HG02571 (cell line): ENCODE measurements around the gene SLC12A9.

Source experiments
- ATAC-seq: cut with Tn5 transposase; IDR thresholded peaks from one replicate; pipeline ENCODE4 v1.9.1; 2021; ENCODE audit warnings: mild to moderate bottlenecking, moderate library complexity; ENCODE audit not compliant: unreplicated experiment

The SLC12A9 gene

DNA sequence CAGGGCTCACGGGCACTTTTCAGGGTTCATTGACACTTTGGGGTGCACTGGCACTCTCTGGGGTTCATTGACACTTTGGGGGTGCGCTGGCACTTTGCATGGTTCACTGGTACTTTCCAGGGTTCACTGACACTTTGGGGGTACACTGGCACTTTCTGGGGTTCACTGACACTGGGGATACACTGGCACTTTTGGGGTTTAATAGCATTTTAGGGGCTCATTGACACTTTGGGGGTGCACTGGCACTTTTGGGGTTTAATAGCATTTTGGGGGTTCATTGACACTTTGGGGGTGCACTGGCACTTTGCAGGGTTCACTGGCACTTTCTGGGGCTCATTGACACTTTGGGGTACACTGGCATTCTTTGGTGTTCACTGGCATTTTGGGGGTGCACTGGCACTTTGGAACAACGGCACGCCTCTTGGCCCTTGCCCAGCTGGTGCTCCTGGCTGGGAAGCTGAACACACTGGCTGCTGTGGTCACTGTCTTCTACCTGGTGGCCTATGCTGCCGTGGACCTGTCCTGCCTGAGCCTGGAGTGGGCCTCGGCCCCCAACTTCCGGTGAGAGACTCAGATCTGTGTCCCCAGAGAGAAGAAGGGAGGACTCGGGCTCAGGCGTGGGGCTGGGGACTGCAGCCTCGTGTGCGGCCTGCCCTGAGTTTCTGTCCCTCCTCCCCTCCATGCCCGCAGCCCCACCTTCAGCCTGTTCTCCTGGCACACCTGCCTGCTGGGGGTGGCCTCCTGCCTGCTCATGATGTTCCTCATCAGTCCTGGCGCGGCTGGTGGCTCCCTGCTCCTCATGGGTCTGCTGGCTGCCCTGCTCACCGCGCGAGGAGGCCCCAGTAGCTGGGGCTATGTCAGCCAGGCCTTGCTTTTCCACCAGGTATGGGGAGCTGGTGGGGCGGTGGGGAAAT is 8.4 kb downstream of the SLC12A9 start:
- no peak for ATAC-seq

DNA sequence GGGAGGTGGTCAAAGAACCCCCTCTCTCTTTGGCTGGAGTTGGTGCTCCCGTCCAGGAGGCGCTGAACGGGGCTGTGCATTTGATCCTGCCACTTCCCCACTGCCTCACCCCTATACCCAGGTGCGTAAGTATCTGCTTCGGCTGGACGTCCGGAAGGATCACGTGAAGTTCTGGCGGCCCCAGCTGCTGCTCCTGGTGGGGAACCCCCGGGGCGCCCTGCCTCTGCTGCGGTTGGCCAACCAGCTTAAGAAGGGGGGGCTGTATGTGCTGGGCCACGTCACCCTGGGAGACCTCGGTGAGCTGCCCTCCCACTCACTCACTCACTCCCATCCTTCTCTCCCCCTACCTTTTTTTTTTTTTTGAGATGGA is 9.1 kb downstream of the SLC12A9 start:
- ATAC-seq, result no peak

DNA sequence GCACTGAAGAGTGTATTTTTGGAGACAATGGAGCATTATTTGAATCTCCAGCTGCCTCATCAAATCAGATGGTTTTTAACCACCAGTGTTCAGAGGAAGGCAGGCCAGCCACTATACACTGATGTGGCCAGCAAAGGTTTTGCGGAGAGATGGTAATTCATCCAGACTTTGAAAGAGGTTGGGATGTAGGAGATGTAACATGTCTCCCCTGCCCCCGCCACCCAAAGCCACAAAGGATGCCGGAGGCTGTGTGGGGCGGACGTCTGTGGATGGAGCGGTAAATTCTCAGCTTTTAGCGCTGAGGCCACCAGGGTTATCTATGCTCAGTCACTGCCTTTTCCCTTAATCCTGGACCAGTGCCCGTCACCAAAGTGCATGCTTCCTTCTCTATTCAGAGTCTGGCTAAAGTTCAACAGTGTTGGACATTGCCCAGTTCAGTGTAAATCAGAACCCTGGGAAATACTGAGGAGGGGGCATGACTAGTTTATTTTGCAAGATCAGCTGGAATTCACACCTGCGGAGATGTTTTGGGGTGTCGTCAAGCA is 11.0 kb downstream of the SLC12A9 start:
- ATAC-seq, result no peak

DNA sequence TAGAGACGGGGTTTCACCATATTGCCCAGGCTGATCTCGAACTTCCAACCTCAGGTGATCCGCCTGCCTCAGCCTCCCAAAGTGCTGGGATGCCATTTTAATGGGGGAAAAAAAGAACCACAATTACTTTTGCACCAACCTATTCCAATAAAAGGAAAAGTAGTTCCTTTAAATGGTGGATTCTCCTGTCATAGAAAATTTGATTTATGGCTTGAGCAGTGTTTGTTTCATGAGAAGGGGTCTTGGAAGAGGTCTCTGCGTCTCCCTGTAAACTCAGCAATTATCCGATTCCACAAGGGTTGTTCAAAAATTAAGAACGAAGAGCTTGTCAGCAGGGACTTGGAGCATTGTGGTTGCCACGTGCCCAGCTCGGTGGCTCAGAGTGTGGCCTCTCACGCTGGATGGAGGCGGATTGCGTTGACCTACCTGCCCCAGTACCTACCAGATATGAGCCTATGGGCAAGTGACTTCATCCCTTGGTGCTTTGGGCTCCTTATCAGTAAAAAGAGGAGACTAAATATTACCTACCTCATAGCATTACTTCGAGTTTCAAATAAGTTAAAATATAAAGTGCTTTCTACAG is 11.8 kb downstream of the SLC12A9 start:
- ATAC-seq, result no peak

DNA sequence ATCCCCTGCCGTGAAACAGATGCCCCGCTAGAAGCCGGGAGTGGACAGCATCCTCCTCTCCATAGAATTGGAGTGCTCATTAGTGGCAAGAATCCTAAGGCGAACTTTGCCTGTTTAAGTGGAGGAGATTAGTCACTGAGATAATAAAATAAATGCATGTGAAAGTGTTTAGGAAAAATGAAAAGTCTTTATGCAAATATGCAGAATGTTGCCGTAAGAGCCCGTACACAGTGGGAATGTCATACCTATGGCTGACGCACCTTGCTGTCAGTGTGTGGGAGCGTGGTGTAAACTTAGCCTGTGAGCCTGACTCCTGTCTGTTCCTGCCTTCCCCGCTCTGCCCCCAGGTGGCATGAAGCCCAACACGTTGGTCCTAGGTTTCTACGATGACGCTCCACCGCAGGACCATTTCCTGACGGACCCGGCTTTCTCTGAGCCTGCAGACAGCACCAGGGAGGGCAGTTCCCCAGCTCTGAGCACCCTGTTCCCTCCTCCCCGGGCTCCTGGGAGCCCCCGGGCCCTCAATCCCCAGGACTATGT is 12.9 kb downstream of the SLC12A9 start:
- no peak for ATAC-seq

DNA sequence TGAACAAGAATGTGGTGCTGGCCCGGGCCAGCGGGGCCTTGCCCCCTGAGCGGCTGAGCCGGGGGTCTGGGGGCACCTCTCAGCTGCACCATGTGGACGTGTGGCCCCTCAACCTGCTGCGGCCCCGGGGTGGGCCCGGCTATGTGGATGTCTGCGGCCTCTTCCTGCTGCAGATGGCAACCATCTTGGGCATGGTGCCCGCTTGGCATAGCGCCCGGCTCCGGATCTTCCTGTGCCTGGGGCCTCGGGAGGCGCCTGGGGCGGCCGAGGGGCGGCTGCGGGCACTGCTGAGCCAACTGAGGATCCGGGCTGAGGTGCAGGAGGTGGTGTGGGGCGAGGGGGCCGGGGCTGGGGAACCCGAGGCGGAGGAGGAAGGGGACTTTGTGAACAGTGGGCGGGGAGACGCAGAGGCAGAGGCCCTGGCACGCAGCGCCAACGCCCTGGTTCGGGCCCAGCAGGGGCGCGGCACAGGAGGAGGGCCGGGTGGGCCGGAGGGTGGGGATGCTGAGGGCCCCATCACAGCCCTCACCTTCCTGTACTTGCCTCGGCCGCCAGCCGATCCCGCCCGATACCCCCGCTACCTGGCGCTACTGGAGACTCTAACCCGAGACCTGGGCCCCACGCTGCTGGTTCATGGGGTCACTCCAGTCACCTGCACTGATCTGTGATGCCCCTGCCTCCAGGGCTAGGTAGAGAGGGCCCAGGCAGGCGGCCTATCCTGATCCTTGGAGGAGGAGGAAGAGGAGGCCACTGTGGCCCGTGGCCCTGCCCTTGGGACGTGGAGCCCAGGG is 13.6 kb downstream of the SLC12A9 start:
- ATAC-seq, result no peak

DNA sequence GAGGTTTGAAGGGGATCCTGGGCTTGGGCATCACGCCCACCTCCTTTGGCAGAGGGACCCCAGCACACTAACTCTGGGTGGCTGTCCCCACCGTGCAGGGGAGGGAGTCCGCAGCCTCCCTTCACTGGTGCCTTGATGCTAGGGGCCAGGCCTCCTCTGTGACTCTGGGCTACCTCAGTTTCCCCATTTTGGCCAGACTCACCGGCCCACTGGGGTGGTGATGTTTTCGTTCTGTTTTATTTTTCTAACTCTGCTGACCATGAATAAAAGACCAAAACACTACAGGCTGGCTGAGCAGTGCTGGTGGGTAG is 14.2 kb downstream of the SLC12A9 start:
- ATAC-seq, result no peak

DNA sequence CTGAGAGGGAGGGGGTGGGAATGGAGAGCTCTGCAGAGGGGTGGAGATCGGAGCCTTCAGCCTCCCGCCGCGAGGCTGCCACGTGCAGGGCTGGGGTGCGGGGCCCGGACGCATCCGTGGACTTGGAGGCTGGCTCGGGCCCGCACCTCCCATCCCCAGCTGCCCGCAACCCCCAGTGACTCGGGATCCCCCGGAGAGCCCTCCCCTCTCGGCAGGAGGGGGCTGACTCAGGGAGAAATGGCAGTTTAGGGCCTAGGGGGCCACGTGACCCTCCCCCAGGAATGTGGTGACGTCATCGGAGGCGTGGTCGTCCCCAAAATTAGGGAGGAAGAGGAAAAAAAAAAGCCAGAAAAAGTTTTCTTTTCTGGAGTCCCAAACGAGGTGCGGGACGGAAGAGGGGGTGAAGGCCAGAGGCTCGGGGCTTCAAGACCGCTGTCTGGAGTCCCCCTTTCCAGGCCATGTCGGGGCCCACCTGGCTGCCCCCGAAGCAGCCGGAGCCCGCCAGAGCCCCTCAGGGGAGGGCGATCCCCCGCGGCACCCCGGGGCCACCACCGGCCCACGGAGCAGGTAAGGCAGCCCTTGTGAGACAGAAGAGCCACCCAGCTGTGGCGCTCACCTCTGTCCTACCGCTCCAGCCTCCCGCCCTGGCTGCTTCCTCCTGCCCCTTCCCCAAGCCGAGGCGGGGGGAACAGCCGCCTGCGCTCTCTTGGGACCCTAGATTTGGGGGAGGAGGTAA is 14.7 kb downstream of the SLC12A9 start, which contains the start of gene TRIP6:
Gene TRIP6 (plus strand): TSS at position 348 of the 736 bp plus-strand sequence. CDS start 111 bp downstream, at position 459.
- ATAC-seq, result no peak

DNA sequence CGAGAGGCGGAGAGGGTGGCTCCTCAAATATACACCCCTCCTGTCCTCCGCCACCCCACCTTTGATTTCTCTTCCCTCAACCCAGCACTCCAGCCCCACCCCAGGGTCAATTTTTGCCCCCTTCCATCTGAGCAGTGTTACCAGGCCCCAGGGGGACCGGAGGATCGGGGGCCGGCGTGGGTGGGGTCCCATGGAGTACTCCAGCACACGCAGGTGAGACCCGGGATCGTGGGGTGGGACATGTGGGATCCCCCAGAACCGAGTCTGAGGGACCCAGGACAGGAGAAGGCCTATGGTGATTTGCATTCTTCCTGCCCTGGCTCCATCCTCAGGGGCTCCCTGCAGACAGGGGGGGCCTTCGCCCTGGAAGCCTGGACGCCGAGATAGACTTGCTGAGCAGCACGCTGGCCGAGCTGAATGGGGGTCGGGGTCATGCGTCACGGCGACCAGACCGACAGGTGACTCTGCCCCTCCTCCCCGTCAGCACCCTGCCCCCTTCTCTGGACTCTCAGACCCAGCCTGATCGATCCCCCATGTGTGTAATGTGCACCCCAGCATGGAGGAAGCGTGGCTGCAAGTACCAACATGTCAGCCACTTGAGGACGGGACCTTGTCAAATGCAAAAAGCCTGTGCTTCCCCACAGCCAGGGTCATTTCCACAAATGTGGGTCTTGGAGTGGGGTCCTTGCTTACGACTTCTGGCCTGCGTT is 15.4 kb downstream of the SLC12A9 start:
- no peak for ATAC-seq

DNA sequence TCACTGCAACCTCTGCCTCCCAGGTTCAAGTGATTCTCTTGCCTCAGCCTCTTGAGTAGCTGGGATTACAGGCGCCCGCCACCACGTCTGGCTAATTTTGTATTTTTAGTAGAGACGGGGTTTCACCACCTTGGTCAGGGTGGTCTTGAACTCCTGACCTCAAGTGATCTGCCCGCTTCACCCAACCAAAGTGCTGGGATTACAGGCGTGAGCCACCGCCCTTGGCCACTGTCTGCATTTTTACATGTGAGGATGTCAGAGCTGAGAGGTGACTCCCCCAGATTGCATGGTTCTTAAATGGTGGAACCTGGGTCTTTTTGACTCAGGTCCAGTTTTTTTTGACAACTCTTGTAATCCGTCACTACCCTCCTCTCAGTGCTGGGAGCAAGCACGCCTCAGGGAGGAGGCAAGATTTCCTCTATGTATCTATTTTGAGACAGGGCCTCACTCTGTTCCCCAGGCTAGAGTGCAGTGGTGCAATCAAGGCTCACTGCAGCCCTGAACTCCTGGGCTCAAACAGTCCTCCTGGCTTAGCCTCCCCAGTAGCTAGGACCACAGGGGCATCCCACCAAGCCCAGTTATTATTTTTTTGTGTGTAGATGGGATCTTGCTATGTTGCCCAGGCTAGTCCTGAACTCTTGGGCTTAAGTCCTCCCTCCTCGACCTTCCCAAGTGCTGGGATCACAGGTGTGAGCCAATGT is 21.2 kb downstream of the SLC12A9 start:
- ATAC-seq, result no peak

DNA sequence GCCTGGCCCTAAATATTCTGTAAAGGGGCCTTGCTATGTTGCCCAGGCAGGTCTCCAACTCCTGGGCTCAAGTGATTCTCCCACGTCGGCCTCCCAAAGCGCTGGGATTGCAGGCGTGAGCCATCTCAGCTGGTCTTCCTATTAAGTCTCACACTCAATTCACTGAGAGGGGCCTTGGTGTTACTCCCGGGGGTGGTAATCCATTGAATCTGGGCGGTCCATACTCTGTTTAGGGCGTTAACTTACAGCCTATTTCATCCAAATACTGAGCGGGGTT is 21.7 kb downstream of the SLC12A9 start:
- no peak for ATAC-seq

DNA sequence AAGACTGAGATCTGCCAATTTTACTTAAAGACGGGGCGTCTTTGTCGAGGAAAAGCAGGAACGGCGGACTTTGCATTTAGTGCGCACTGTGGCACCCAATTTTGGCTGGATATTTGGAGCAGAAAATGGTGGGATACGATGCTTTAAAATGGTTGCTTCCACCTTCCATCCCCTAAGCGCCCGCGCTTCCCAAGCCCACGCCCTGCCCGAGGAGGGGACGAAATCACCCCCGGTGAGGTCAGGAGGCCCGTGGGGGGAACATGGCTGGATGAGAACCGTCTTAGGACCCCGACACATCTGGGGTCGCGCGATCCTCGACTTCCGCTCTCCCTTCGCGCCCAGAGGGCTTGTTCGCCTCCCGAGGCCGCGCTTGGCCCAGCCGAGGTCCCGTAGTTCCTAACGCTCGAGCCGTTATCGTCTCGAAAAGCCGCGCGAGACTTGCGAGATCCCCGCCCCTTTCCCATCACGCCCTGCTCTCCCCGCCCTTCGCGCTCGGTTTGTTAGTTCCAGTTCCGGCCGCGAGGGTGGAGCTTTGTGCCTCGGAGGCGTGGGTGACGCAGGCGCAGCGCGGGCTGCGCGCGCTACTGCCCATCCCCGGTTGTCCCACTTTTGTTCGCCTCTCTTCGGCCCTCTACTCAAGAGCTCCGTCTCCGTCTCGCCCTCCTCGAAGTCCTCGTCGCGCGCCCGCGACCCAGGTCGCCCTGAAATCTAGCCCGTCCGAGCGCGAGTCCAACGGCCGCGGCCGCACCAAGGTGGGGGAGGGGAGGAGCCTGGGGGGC is 22.3 kb downstream of the SLC12A9 start, which contains the start of gene SRRT:
Gene SRRT (plus strand): TSS at position 527 of the 779 bp plus-strand sequence. CDS start 488 bp downstream, outside the sequence.
- ATAC-seq, result peak; percentile 93

DNA sequence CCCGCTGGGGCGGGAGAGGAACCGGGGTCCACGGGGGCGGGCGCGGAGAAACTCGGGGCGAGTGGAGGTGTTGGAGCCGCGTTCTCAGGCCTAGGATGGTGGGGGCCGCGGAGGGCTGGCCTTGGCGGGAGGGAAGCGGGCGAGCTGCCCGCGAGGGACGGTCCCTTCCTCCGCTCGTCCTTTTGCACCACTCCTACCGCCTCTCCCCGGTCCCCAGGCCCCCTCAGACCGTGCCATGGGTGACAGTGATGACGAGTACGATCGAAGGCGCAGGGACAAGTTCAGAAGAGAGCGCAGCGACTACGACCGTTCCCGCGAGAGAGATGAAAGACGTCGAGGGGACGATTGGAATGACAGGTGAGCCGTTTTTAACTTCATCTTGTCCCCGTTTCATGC is 22.8 kb downstream of the SLC12A9 start:
- ATAC-seq, result peak; percentile 35

DNA sequence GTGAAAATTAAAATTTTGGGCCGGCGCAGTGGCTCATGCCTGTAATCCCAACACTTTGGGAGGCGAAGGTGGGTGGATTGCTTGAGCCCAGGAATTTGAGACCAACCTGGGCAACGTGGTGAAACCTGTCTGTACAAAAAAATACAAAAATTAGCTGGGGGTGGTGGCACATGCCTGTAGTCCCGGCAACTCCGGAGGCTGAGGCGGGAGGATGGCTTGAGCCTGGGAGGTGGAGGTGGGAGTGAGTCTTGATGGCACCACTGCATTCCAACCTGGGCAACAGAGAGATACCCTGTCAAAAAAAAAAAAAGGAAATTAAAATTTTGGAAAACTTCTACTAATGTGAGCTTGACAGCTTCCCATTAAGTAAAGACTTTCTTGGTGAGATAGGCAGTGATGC is 25.5 kb downstream of the SLC12A9 start:
- ATAC-seq, result no peak

DNA sequence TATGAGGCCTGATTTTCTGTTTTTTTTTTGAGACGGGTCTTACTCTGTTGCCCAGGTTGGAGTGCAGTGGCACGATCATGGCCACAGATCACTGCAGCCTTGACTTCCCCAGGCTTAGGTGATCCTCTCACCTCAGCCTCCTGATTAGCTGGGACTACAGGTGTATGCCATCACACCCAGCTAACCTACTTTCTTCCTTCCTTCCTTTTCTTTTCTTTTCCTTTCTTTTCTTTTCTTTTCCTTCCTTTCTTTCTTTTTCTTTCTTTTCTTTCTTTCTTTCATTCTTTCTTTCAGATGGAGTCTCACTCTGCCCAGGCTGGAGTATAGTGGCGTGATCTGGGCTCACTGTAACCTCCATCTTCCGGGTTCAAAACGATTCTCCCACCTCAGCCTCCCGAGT is 26.2 kb downstream of the SLC12A9 start:
- ATAC-seq, result no peak

DNA sequence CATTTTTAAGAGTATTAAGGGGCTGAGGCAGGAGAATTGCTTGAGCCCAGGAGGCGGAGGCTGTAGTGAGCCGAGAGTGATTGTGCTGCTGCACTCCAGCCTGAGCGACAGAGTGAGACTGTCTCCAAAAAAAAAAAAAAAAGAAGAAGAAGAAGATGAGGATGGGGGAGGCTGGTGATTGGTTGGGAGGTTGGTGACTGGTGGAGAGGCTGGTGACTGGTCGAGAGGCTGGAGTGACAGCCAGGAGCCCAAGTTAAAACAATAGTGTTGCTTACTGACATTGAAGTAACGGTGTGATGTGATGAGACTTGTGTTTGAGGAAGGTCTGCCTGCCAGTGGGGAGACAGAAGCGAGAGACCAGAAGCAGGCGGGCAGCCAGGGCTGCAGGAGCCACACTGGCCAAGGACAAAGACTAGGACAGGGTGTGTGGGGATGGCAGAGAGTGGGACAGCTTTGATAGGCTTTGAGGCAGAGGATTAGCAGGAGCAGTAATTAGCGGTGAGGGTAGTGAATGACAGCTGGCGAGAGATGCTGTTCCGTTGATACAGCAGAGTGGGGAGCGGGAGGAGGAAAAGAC is 27.3 kb downstream of the SLC12A9 start:
- no peak for ATAC-seq

DNA sequence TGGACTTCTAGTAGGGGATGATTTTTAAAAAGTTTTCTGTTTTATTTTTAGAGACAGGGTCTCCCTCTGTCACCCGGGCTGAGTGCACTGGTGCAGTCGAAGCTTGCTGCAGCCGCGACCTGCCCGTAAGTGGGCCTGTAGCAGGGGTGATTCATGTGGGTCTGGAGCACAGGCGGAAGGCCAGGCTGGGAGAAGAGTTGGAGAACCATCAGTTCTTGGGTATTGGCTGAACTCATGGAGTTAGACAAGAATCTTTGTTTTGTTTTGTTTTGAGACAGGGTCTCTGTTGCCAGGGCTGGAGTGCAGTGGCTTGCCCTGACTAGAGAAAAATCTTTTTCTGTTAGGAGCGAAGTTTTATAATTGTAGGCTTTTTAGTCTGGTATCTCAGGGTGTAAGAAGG is 28.1 kb downstream of the SLC12A9 start:
- ATAC-seq, result no peak

DNA sequence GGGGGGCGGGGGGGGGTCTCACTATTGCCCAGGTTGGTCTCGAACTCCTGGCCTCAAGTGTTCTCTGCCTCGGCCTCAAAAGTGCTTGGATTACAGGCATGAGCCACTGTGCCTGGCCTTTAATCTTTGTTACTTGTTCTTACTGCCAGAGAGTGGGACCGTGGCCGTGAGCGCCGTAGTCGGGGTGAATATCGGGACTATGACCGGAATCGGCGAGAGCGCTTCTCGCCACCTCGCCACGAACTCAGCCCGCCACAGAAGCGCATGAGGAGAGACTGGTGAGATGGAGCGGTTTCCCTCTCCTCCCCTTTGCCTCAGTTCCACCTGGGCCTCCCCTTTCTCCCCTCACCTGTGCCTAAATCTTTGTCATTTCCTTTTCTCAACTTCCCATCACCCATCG is 28.6 kb downstream of the SLC12A9 start:
- no peak for ATAC-seq
